Activated T-cell treated with anti-CD3 and anti-CD28 coated beads, Interleukin-2, amount 50 U/mL, for 72 hours (primary cell): Measurements from ENCODE around the gene ARL15. TPM values are rescaled to one million over a fixed set of nuclear protein-coding genes. Genes with fewer than 3 reads are reported as not detected.

Experiments
- ATAC-seq, 2 donors: fragments of 150-1000 bp; cut with Tn5 transposase; replicated peaks in 1 of 2; 2 replicates each; pipeline ENCODE4 v1.10.0; 2021; ENCODE audit warnings: moderate library complexity in 2 of 2, mild to moderate bottlenecking in 1 of 2
- DNase-seq, 2 donors: peaks; one replicate each; pipeline ENCODE4 v3.0.0; 2021 to 2022; ENCODE audit warnings: mixed read lengths in 1 of 2
- H3K27ac Mint-ChIP-seq: one replicate; pipeline ENCODE4 v1.8.0; 2022; ENCODE audit warnings: mild to moderate bottlenecking, moderate library complexity, mixed read lengths
- H3K27me3 Mint-ChIP-seq: one replicate; pipeline ENCODE4 v1.8.0; 2022; ENCODE audit warnings: low read depth, mixed read lengths
- H3K36me3 Mint-ChIP-seq, 2 donors: one replicate each; pipeline ENCODE4 v1.8.0; 2022; ENCODE audit warnings: mixed read lengths in 2 of 2, mild to moderate bottlenecking in 1 of 2; ENCODE audit not compliant: insufficient read depth in 2 of 2
- H3K4me1 Mint-ChIP-seq: one replicate; pipeline ENCODE4 v1.8.0; 2022; ENCODE audit warnings: low read depth, mixed read lengths
- H3K4me3 Mint-ChIP-seq, 2 donors: one replicate each; pipeline ENCODE4 v1.8.0; 2022; ENCODE audit warnings: mild to moderate bottlenecking in 2 of 2, mixed read lengths in 2 of 2, moderate library complexity in 2 of 2
- H3K9me3 Mint-ChIP-seq, 2 donors: one replicate each; pipeline ENCODE4 v1.8.0; 2022; ENCODE audit warnings: mixed read lengths in 2 of 2
- total RNA-seq, 2 donors: library from RNA; stranded (reverse); gene quantifications; one replicate each; pipeline ENCODE4 v1.2.3, GENCODE V29; 2022

The ARL15 gene
- total RNA-seq, 2 donors from 2014 or later: 7.8 to 8.3 TPM

GRCh38 chr5:53915120-53915519 lies 395.3 kb downstream of the ARL15 start:
- Mint-ChIP-seq H3K4me1 (no peaks in the 10 kb centered on the region), H3K9me3 (no peaks in the 10 kb centered on the region), H3K4me3 (no peak overlapping the region), H3K36me3 (no peaks in the 10 kb centered on the region), H3K27ac (no peak overlapping the region), H3K27me3 (no peaks in the 10 kb centered on the region)
- ATAC-seq: no peak
- no peak for DNase-seq

DNA sequence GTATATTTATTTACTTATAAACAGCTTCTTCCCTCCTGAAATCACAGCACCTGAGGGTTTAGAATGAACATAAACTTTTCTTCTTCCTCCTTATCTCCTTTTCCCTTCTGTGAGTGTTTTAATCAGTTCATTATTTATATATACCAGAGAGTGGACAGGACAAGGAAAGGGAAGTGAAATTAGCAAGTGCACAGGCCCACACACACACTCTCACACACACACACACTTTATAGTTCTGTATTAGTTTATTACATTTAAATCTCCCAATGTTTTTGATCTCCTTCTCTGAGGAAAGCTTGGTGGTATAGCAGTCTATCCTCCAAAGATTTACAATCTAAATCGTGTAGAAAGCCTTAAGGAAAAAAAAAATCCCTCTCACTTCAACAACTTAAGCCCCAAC lies 396.4 kb downstream of the ARL15 start:
- no peak for ATAC-seq
- Mint-ChIP-seq H3K4me3 (no peak overlapping the region), H3K9me3 (no peaks in the 10 kb centered on the region), H3K27me3 (no peaks in the 10 kb centered on the region), H3K36me3 (no peaks in the 10 kb centered on the region), H3K4me1 (no peaks in the 10 kb centered on the region), H3K27ac (no peak overlapping the region)
- no peak for DNase-seq

DNA sequence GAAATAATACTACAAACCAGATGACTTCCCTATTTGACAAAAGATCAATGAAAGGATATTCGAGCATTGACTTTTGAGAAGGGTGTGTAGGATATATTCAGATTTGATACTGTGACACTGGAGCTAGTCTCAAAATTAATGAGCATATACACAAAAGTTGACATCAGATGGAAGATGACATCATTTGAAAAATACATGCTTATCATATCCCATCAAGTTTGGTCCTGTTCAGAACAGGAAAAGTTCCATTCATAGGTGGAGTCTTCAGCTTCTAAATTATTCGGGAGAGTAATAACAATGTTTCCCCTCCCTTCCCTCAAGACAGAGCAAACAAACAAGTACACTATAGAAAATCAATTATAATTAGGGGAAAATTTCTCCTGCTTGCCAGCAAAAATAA lies 401.6 kb downstream of the ARL15 start:
- ATAC-seq (no peak), DNase-seq (no peak)
- no peak overlapping the region for H3K4me3 Mint-ChIP-seq
- H3K27me3 Mint-ChIP-seq: no peaks in the 10 kb centered on the region
- H3K27ac Mint-ChIP-seq: no peak overlapping the region
- no peaks in the 10 kb centered on the region for H3K4me1 Mint-ChIP-seq
- H3K9me3 Mint-ChIP-seq: no peaks in the 10 kb centered on the region
- H3K36me3 Mint-ChIP-seq: no peaks in the 10 kb centered on the region

- no peak for ATAC-seq
Observed at GRCh38 chr5:53907827-53908226, 402.5 kb downstream of the ARL15 start.

GRCh38 chr5:53906736-53907135 lies 403.6 kb downstream of the ARL15 start:
- Mint-ChIP-seq H3K4me1 (no peaks in the 10 kb centered on the region), H3K4me3 (no peak overlapping the region)
- no peak for ATAC-seq

More at GRCh38 chr5:53907827-53908226, 402.5 kb downstream of the ARL15 start:
- DNase-seq: no peak
- no peaks in the 10 kb centered on the region for H3K36me3 Mint-ChIP-seq
- no peaks in the 10 kb centered on the region for H3K9me3 Mint-ChIP-seq
- H3K4me1 Mint-ChIP-seq: no peaks in the 10 kb centered on the region
- no peaks in the 10 kb centered on the region for H3K27me3 Mint-ChIP-seq
- H3K27ac Mint-ChIP-seq: no peak overlapping the region
- H3K4me3 Mint-ChIP-seq: no peak overlapping the region

DNA sequence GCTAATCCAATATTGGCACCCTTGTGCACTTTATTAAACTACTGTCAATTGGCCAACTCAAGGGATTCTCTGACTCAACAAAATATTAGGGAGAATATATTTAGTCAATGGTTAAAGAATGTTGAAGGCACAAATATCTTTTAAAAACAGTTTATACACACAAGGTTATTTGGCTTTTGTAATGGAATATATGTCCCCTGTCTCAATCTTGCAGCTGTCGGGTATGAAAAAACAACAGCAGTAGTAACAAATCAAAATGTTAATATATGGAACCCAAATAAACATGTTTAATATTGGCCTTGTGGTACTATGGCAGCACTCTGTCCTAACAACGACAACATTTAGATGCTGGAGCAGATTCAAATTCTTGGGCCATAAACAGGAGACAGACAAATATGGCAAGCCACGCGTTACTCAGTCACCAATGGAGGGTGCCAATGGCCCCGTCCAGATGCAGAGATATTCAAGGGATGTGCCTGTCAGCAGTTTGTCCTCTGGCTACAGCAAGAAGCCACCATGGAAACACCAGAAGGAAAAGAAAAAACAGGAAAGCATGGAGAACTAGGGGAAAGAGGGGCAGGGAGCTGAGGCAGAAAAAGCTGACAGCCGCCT lies 408.0 kb downstream of the ARL15 start:
- Mint-ChIP-seq H3K27ac (no peak overlapping the region), H3K4me1 (no peaks in the 10 kb centered on the region), H3K27me3 (no peaks in the 10 kb centered on the region), H3K4me3 (no peak overlapping the region), H3K9me3 (no peaks in the 10 kb centered on the region), H3K36me3 (peaks cover 0 to 2% of the 10 kb centered on the region in 2 donors)
- no peak for ATAC-seq
- no peak for DNase-seq

More at GRCh38 chr5:53906736-53907135, 403.6 kb downstream of the ARL15 start:
- H3K27me3 Mint-ChIP-seq: no peaks in the 10 kb centered on the region
- H3K36me3 Mint-ChIP-seq: no peaks in the 10 kb centered on the region
- H3K9me3 Mint-ChIP-seq: no peaks in the 10 kb centered on the region
- no peak overlapping the region for H3K27ac Mint-ChIP-seq
- no peak for DNase-seq

GRCh38 chr5:53900677-53901076 lies 409.7 kb downstream of the ARL15 start:
- Mint-ChIP-seq H3K4me3 (no peak overlapping the region), H3K4me1 (no peaks in the 10 kb centered on the region)

DNA sequence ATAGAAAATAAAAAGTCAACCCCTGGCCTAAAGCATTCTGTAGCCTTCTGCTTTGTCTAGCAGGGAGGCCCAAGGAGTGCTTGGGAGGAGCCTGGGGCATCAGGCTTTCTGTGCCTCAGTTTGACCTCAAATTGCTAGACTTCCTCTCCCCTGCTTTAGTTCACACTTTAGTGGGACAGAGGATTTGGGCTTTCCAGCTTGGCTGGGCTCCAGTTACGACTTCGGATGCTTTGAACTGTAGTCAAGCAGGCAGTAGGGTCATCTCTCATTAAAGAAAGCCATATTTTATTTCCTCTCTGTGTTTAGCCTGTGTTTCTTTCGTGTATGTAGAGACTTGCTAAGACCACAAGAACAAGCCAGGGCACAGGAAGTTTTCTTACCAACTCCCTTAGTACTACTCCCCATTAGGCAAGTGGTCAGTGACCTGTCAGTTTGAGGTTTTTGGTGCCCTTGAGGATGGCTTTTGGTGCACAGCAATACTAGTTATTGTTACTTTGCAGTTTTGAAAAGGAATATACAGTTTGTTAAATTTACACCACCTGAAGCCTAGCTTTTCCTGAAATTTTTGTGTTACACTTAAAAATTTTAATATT lies 415.2 kb downstream of the ARL15 start:
- no peak overlapping the region for H3K4me3 Mint-ChIP-seq
- no peaks in the 10 kb centered on the region for H3K4me1 Mint-ChIP-seq
- peaks cover 0 to 2% of the 10 kb centered on the region in 2 donors for H3K36me3 Mint-ChIP-seq
- no peak overlapping the region for H3K27ac Mint-ChIP-seq
- DNase-seq: no peak
- ATAC-seq: no peak
- no peaks in the 10 kb centered on the region for H3K27me3 Mint-ChIP-seq
- no peaks in the 10 kb centered on the region for H3K9me3 Mint-ChIP-seq

More at GRCh38 chr5:53900677-53901076, 409.7 kb downstream of the ARL15 start:
- Mint-ChIP-seq H3K36me3 (peaks cover 0 to 2% of the 10 kb centered on the region in 2 donors), H3K9me3 (no peaks in the 10 kb centered on the region), H3K27me3 (no peaks in the 10 kb centered on the region), H3K27ac (no peak overlapping the region)
- ATAC-seq (no peak), DNase-seq (no peak)

DNA sequence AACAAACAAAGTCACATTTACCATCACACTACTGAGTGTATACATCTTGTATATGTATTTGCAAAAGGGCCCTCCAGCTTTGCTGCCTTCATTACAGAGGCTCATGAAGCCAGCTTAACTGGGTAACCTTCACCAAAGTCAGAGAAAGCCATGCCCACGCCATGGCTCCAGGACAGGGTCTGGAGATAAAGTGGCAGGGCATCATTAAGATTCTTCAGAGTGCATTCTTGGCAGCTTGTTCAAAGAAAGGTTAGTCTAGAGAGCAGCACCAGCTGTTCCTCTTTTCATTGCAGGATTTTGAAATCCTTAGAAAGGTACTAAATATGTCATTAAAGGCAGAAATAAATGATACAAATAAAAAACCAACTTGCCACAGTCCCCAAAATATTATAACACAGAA lies 416.7 kb downstream of the ARL15 start:
- DNase-seq (no peak), ATAC-seq (no peak)
- no peaks in the 10 kb centered on the region for H3K27me3 Mint-ChIP-seq
- H3K27ac Mint-ChIP-seq: no peak overlapping the region
- H3K4me3 Mint-ChIP-seq: no peak overlapping the region
- H3K9me3 Mint-ChIP-seq: no peaks in the 10 kb centered on the region
- no peaks in the 10 kb centered on the region for H3K36me3 Mint-ChIP-seq
- no peaks in the 10 kb centered on the region for H3K4me1 Mint-ChIP-seq

- Mint-ChIP-seq H3K4me1 (no peaks in the 10 kb centered on the region), H3K27ac (peak overlapping the region; percentile 9), H3K36me3 (no peaks in the 10 kb centered on the region), H3K9me3 (no peaks in the 10 kb centered on the region), H3K27me3 (no peaks in the 10 kb centered on the region), H3K4me3 (no peak overlapping the region)
- no peak for DNase-seq
- ATAC-seq: no peak
Observed at GRCh38 chr5:53892224-53892623, 418.1 kb downstream of the ARL15 start.

- Mint-ChIP-seq H3K27me3 (no peaks in the 10 kb centered on the region), H3K27ac (no peak overlapping the region), H3K9me3 (no peaks in the 10 kb centered on the region), H3K4me3 (no peak overlapping the region), H3K4me1 (no peaks in the 10 kb centered on the region), H3K36me3 (no peaks in the 10 kb centered on the region)
- no peak for ATAC-seq
- DNase-seq: no peak
Observed at GRCh38 chr5:53891159-53891558, 419.2 kb downstream of the ARL15 start.

DNA sequence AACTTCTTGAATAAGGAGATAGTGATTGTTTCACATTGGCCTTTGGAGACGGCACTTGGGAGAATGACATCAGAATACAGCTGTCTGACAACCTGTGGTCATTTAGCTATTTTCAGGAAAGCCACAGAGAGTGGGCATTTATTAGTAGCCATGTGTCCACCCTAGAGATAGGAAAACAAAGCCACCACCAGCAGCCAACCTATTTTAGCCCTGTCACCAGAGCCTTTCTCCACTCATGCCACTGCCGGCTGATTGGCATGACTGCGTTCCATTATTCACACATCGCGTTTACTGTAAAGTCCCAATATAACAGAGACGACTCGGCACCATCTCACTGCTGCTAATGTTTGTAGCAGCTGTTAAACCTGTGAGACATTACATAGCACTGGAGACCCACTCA lies 419.9 kb downstream of the ARL15 start:
- Mint-ChIP-seq H3K36me3 (no peaks in the 10 kb centered on the region), H3K27me3 (no peaks in the 10 kb centered on the region)

GRCh38 chr5:53884844-53885243 lies 425.5 kb downstream of the ARL15 start:
- DNase-seq (no peak), ATAC-seq (peak; percentile 30 to 68)
- H3K4me1 Mint-ChIP-seq: peaks cover 19% of the 10 kb centered on the region
- H3K27ac Mint-ChIP-seq: no peak overlapping the region
- H3K4me3 Mint-ChIP-seq: no peak overlapping the region
- H3K27me3 Mint-ChIP-seq: no peaks in the 10 kb centered on the region
- no peaks in the 10 kb centered on the region for H3K36me3 Mint-ChIP-seq
- no peaks in the 10 kb centered on the region for H3K9me3 Mint-ChIP-seq

More for the DNA sequence above, 419.9 kb downstream of the ARL15 start:
- Mint-ChIP-seq H3K4me3 (no peak overlapping the region), H3K9me3 (no peaks in the 10 kb centered on the region), H3K4me1 (no peaks in the 10 kb centered on the region), H3K27ac (no peak overlapping the region)
- DNase-seq (no peak), ATAC-seq (no peak)

DNA sequence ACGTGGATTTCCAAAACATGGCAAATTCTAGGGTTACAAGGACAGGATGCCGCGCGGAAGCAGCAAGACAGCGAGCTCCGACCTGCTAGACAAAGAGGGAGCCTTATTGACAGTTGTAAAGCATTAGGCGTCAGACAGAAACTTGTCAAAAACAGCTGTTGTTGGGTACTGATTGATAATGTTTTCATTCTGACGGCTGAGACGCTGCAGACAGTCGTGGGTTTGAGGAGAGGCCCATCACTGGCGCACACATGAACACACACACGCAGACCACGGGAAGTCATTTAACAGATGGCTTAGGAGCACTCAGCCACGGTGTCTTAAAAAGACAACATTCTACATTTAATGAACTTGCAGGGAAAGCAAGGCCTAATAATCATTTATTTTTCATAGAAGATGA lies 426.0 kb downstream of the ARL15 start:
- Mint-ChIP-seq H3K4me1 (peaks cover 19% of the 10 kb centered on the region), H3K27ac (no peak overlapping the region), H3K4me3 (no peak overlapping the region), H3K36me3 (no peaks in the 10 kb centered on the region), H3K27me3 (no peaks in the 10 kb centered on the region), H3K9me3 (no peaks in the 10 kb centered on the region)
- ATAC-seq: peak in 1 of 2 donors; percentile 43
- no peak for DNase-seq
